ENCODE measurements around the gene MTFMT.

MTFMT gene

GRCh38 chr15:65059931-65060596 lies 30.6 kb upstream of the MTFMT start:
- peaks cover 85% of the 10 kb centered on the region for H3K36me3 ChIP-seq (ENCODE audit: control insufficient read depth, insufficient read depth, low read length)
- no peak overlapping the region for H3K4me3 ChIP-seq (ENCODE audit: extremely low read depth, insufficient read depth, low read length, poor library complexity, severe bottlenecking)
- peaks cover 24% of the 10 kb centered on the region for H3K4me1 ChIP-seq (ENCODE audit: control insufficient read depth, insufficient read depth, low read length, poor library complexity, severe bottlenecking)
- peaks cover 7% of the 10 kb centered on the region for H3K9me3 ChIP-seq (ENCODE audit: control insufficient read depth, low read length)
- no peak overlapping the region for H3K27ac ChIP-seq (ENCODE audit: low read depth, low read length, severe bottlenecking)
- WGBS, 2 experiments (ENCODE audit: insufficient coverage in 2 of 2) = 96 to 100% methylated on average over 3 of the region's 4 CpGs

- Histone ChIP-seq H3K4me1 (ENCODE audit: control insufficient read depth, insufficient read depth, low read length, poor library complexity, severe bottlenecking) (peaks cover 24% of the 10 kb centered on the region), H3K4me3 (ENCODE audit: extremely low read depth, insufficient read depth, low read length, poor library complexity, severe bottlenecking) (no peak overlapping the region), H3K27ac (ENCODE audit: low read depth, low read length, severe bottlenecking) (no peak overlapping the region), H3K36me3 (ENCODE audit: control insufficient read depth, insufficient read depth, low read length) (peaks cover 87% of the 10 kb centered on the region), H3K9me3 (ENCODE audit: control insufficient read depth, low read length) (peaks cover 7% of the 10 kb centered on the region)
- WGBS, 2 experiments (ENCODE audit: insufficient coverage in 2 of 2) = 91 to 92% methylated on average over 2 to 3 of the region's 3 CpGs
These were observed 29.9 kb upstream of the MTFMT start for GRCh38 chr15:65059369-65059750.

- Histone ChIP-seq H3K36me3 (ENCODE audit: control insufficient read depth, insufficient read depth, low read length) (peaks cover 86% of the 10 kb centered on the region), H3K27ac (ENCODE audit: low read depth, low read length, severe bottlenecking) (no peak overlapping the region), H3K9me3 (ENCODE audit: control insufficient read depth, low read length) (peaks cover 7% of the 10 kb centered on the region), H3K4me3 (ENCODE audit: extremely low read depth, insufficient read depth, low read length, poor library complexity, severe bottlenecking) (no peak overlapping the region), H3K4me1 (ENCODE audit: control insufficient read depth, insufficient read depth, low read length, poor library complexity, severe bottlenecking) (peaks cover 22% of the 10 kb centered on the region)
- WGBS, 2 experiments (ENCODE audit: insufficient coverage in 2 of 2) = 98 to 99% methylated on average over 10 to 14 of the region's 16 CpGs
These were observed 29.2 kb upstream of the MTFMT start for GRCh38 chr15:65058394-65059368.

GRCh38 chr15:65057549-65057940 lies 28.1 kb upstream of the MTFMT start:
- no peak overlapping the region for H3K4me3 ChIP-seq (ENCODE audit: extremely low read depth, insufficient read depth, low read length, poor library complexity, severe bottlenecking)
- peaks cover 78% of the 10 kb centered on the region for H3K36me3 ChIP-seq (ENCODE audit: control insufficient read depth, insufficient read depth, low read length)
- H3K27ac ChIP-seq (ENCODE audit: low read depth, low read length, severe bottlenecking) = no peak overlapping the region
- 86 to 97% methylated on average over 4 to 5 of the region's 8 CpGs for WGBS, 2 experiments (ENCODE audit: insufficient coverage in 2 of 2)
- H3K9me3 ChIP-seq (ENCODE audit: control insufficient read depth, low read length) = peaks cover 7% of the 10 kb centered on the region
- H3K4me1 ChIP-seq (ENCODE audit: control insufficient read depth, insufficient read depth, low read length, poor library complexity, severe bottlenecking) = peaks cover 11% of the 10 kb centered on the region

- peaks cover 6% of the 10 kb centered on the region for H3K4me1 ChIP-seq (ENCODE audit: control insufficient read depth, insufficient read depth, low read length, poor library complexity, severe bottlenecking)
- H3K9me3 ChIP-seq (ENCODE audit: control insufficient read depth, low read length) = peaks cover 7% of the 10 kb centered on the region
- peaks cover 73% of the 10 kb centered on the region for H3K36me3 ChIP-seq (ENCODE audit: control insufficient read depth, insufficient read depth, low read length)
- H3K27ac ChIP-seq (ENCODE audit: low read depth, low read length, severe bottlenecking) = peak overlapping the region; percentile 16
- WGBS, 2 experiments (ENCODE audit: insufficient coverage in 2 of 2) = 91 to 100% methylated on average over 1 to 5 of the region's 8 CpGs
- no peak overlapping the region for H3K4me3 ChIP-seq (ENCODE audit: extremely low read depth, insufficient read depth, low read length, poor library complexity, severe bottlenecking)
These were observed 27.6 kb upstream of the MTFMT start for GRCh38 chr15:65056868-65057548.

GRCh38 chr15:65056106-65056505 lies 26.7 kb upstream of the MTFMT start:
- peaks cover 64% of the 10 kb centered on the region for H3K36me3 ChIP-seq (ENCODE audit: control insufficient read depth, insufficient read depth, low read length)
- 92 to 99% methylated on average over 7 to 8 of the region's 9 CpGs for WGBS, 2 experiments (ENCODE audit: insufficient coverage in 2 of 2)
- peaks cover 7% of the 10 kb centered on the region for H3K9me3 ChIP-seq (ENCODE audit: control insufficient read depth, low read length)

GRCh38 chr15:65055201-65055870 lies 25.9 kb upstream of the MTFMT start:
- Histone ChIP-seq H3K27ac (ENCODE audit: low read depth, low read length, severe bottlenecking) (no peak overlapping the region), H3K4me1 (ENCODE audit: control insufficient read depth, insufficient read depth, low read length, poor library complexity, severe bottlenecking) (peaks cover 6% of the 10 kb centered on the region), H3K36me3 (ENCODE audit: control insufficient read depth, insufficient read depth, low read length) (peaks cover 56% of the 10 kb centered on the region), H3K9me3 (ENCODE audit: control insufficient read depth, low read length) (peaks cover 3% of the 10 kb centered on the region), H3K4me3 (ENCODE audit: extremely low read depth, insufficient read depth, low read length, poor library complexity, severe bottlenecking) (no peak overlapping the region)
- WGBS, 2 experiments (ENCODE audit: insufficient coverage in 2 of 2) = 90 to 92% methylated on average over 6 of the region's 6 CpGs

More at GRCh38 chr15:65056106-65056505, 26.7 kb upstream of the MTFMT start:
- no peak overlapping the region for H3K27ac ChIP-seq (ENCODE audit: low read depth, low read length, severe bottlenecking)
- peaks cover 6% of the 10 kb centered on the region for H3K4me1 ChIP-seq (ENCODE audit: control insufficient read depth, insufficient read depth, low read length, poor library complexity, severe bottlenecking)
- no peak overlapping the region for H3K4me3 ChIP-seq (ENCODE audit: extremely low read depth, insufficient read depth, low read length, poor library complexity, severe bottlenecking)

- peak overlapping the region; percentile 16 for H3K27ac ChIP-seq (ENCODE audit: low read depth, low read length, severe bottlenecking)
- peaks cover 10% of the 10 kb centered on the region for H3K4me1 ChIP-seq (ENCODE audit: control insufficient read depth, insufficient read depth, low read length, poor library complexity, severe bottlenecking)
- no peaks in the 10 kb centered on the region for H3K9me3 ChIP-seq (ENCODE audit: control insufficient read depth, low read length)
- no peak overlapping the region for H3K4me3 ChIP-seq (ENCODE audit: extremely low read depth, insufficient read depth, low read length, poor library complexity, severe bottlenecking)
- H3K36me3 ChIP-seq (ENCODE audit: control insufficient read depth, insufficient read depth, low read length) = peaks cover 49% of the 10 kb centered on the region
- WGBS, 2 experiments (ENCODE audit: insufficient coverage in 2 of 2) = 75 to 78% methylated on average over 24 to 26 of the region's 26 CpGs
These were observed 25.1 kb upstream of the MTFMT start for GRCh38 chr15:65054333-65055200.

- Histone ChIP-seq H3K4me3 (ENCODE audit: extremely low read depth, insufficient read depth, low read length, poor library complexity, severe bottlenecking) (no peak overlapping the region), H3K9me3 (ENCODE audit: control insufficient read depth, low read length) (no peaks in the 10 kb centered on the region), H3K27ac (ENCODE audit: low read depth, low read length, severe bottlenecking) (no peak overlapping the region), H3K36me3 (ENCODE audit: control insufficient read depth, insufficient read depth, low read length) (peaks cover 36% of the 10 kb centered on the region), H3K4me1 (ENCODE audit: control insufficient read depth, insufficient read depth, low read length, poor library complexity, severe bottlenecking) (peaks cover 10% of the 10 kb centered on the region)
- 89 to 100% methylated on average over 1 of the region's 2 CpGs for WGBS, 2 experiments (ENCODE audit: insufficient coverage in 2 of 2)
These were observed 23.5 kb upstream of the MTFMT start for GRCh38 chr15:65052956-65053355.

All from mesodermal cell (in vitro differentiated cells).